ENCODE results near the gene TSPAN31. TPM values are rescaled to one million over a fixed set of nuclear protein-coding genes. Genes with fewer than 3 reads are reported as not detected.

TSPAN31 gene
- total and polyA plus RNA-seq, 9 of the 15 experiments (the other 6 are each of a cell fraction or from before 2014, with no cell fraction given) = 11.3 to 26.4 (median 14.3) TPM

GRCh38 chr12:57777367-57777766 lies 32.5 kb downstream of the TSPAN31 start (continued):
- TF ChIP-seq ZBTB40 (IDR thresholded peaks at IDR 0.05) = no peak
- TF ChIP-seq ZBTB40 (CRISPR knock-in tag; IDR thresholded peaks at IDR 0.05) = no peak
- no peak for TF ChIP-seq NR2C1 (IDR thresholded peaks at IDR 0.05)
- TF ChIP-seq NR2C1 (tag; IDR thresholded peaks at IDR 0.05) = no peak
- TF ChIP-seq RBM17 (IDR thresholded peaks at IDR 0.05; ENCODE audit: borderline replicate concordance, low read depth, low read length) = no peak

All from K562 (cell line).